ENCODE data around the gene SLC9C1. TPM values are rescaled to one million over a fixed set of nuclear protein-coding genes. Genes with fewer than 3 reads are reported as not detected.

SLC9C1 gene
- total RNA-seq (2021) (not detected in 2 replicates), Bru-seq, nascent RNA (not detected), BruChase-seq, experiment 1, labeled RNA remaining after a 2-hour chase (percentile 1 among the genes with signal in this experiment), BruChase-seq, experiment 2, labeled RNA remaining after a 6-hour chase (percentile 1 among the genes with signal in this experiment)
- long read RNA-seq = 0 reads

DNA sequence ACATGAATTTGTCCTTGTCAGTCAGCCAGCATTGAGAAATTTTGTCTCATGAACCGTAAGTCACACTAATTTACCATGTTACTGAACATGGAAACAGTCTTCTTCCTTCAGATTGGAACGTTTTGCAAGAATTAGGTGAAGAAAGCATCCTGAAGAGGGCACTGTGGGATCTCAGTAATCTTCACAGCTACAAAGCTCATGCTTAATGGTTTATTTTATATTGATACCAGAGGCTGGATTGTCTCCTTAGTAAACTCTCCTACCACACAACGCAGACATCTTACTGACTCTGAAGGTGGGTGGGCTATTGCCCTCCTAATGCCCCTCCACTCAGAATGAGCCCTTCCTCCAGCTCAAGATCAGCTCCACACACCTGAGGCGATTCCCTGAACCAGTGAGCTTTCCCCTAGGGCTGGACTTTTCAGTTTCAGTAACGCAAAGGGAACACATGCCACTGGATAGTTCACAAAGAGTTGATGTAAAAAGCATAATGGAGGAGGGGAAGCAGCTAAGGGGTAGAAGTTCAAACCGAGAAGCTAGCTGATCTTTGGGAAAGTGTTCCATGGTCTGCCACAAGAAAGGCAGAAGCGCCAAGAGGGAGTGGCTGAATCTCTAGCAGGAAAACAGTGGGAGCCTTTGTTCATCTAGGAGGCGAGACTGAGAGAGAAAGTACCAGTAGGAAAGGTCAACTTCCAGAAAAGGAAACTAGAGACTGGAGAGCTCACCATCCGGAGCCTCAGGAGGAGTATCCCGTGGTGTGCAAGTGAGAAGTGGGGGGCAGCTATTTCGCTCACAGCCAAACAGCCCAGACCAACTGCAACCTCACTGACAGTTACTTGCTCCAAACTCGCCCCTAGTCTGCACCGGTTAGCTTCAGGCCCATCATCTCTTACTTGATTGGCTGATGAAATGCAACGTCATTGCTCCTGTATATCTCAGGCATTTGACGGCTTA, at the start of gene SLC9C1:
Gene SLC9C1 (minus strand): TSS at position 849 of the 954 bp plus-strand sequence. CDS start 7,425 bp downstream, outside the sequence.
- Histone ChIP-seq H3K36me3 (ENCODE audit: insufficient read depth, low read length, poor library complexity, severe bottlenecking) (no peaks in the 10 kb centered on the region), H3K27ac (ENCODE audit: low read depth, low read length, poor library complexity, severe bottlenecking) (no peak within 1 kb of the TSS), H3K4me1 (ENCODE audit: insufficient read depth, low read length, poor library complexity, severe bottlenecking) (peaks cover 4% of the 10 kb centered on the region), H3K4me3 (ENCODE audit: low read depth, low read length, poor library complexity, severe bottlenecking) (peak within 1 kb of the TSS; percentile 12), H3K27me3 (replicated peaks; ENCODE audit: insufficient read depth, low read depth, low read length, poor library complexity) (no peaks in the 10 kb centered on the region), H3K9me3 (ENCODE audit: low read depth, low read length, poor library complexity, severe bottlenecking) (no peaks in the 10 kb centered on the region)
- peak; percentile 77 for DNase-seq (ENCODE audit: low spot score)
- TF ChIP-seq CTCF (conservative IDR thresholded peaks at IDR 0.05; ENCODE audit: low read depth, low read length) = peak; percentile 76
- no peak for TF ChIP-seq EZH2 (IDR thresholded peaks at IDR 0.05; ENCODE audit: borderline replicate concordance, low read depth, low read length, poor library complexity, severe bottlenecking)
- intact Hi-C loops (cut with micrococcal nuclease; ENCODE audit: unreplicated experiment) = loop anchor here (1.0 to 5.0 kb wide), 2 partner anchors 226 to 239 kb away; no protein-coding TSS in a partner anchor
- ChIA-PET POLR2A (ENCODE audit: low non-redundant PET) (interaction anchor here (0.5 kb wide), 1 partner anchor 194 kb away, joined by 3 read pairs; no protein-coding TSS in a partner anchor), CTCF (interaction anchor here (0.6 to 1.7 kb wide), 8 partner anchors 11 to 238 kb away, joined by 3 to 13 read pairs (median 5); no protein-coding TSS in a partner anchor)
- BruUV-seq (replicated peaks) = no TSS peak

DNA sequence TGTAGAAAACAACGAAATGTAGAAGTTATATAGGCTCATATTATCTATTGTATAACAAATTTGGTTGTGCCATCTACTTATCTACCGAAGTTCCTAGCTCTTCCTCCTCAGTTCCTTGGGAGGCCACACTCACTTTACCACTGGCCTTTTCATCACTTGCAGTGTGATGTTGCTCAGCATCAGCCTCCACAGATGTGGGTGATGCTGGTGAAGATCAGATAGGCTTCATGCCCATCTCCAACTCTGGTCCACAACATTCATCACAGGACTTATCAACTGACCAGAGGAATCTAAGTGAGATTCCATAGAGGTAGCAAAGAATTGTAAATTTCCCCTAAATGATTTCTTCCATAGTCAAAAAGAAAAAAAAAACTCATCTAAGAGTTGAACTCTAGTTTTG, 47.4 kb upstream of the SLC9C1 start:
- Histone ChIP-seq H3K9me3 (ENCODE audit: low read depth, low read length, poor library complexity, severe bottlenecking) (no peaks in the 10 kb centered on the region), H3K27me3 (replicated peaks; ENCODE audit: insufficient read depth, low read depth, low read length, poor library complexity) (peaks cover 18% of the 10 kb centered on the region), H3K27ac (ENCODE audit: low read depth, low read length, poor library complexity, severe bottlenecking) (no peak overlapping the region), H3K36me3 (ENCODE audit: insufficient read depth, low read length, poor library complexity, severe bottlenecking) (no peaks in the 10 kb centered on the region), H3K4me3 (ENCODE audit: low read depth, low read length, poor library complexity, severe bottlenecking) (no peak overlapping the region), H3K4me1 (ENCODE audit: insufficient read depth, low read length, poor library complexity, severe bottlenecking) (no peaks in the 10 kb centered on the region)
- POLR2A ChIA-PET (ENCODE audit: low non-redundant PET) = no interaction called here
- no TSS peak for BruUV-seq (replicated peaks)
- intact Hi-C loops (cut with micrococcal nuclease; ENCODE audit: unreplicated experiment) = no loop called here
- CTCF ChIA-PET = interaction anchor here (0.5 kb wide), 1 partner anchor 9 kb away, joined by 3 read pairs; no protein-coding TSS in a partner anchor
- no peak for TF ChIP-seq EZH2 (IDR thresholded peaks at IDR 0.05; ENCODE audit: borderline replicate concordance, low read depth, low read length, poor library complexity, severe bottlenecking)
- no peak for TF ChIP-seq CTCF (conservative IDR thresholded peaks at IDR 0.05; ENCODE audit: low read depth, low read length)
- DNase-seq (ENCODE audit: low spot score) = no peak

GRCh38 chr3:112339609-112340008, 45.6 kb upstream of the SLC9C1 start:
- Histone ChIP-seq H3K27me3 (replicated peaks; ENCODE audit: insufficient read depth, low read depth, low read length, poor library complexity) (peaks cover 35% of the 10 kb centered on the region), H3K4me3 (ENCODE audit: low read depth, low read length, poor library complexity, severe bottlenecking) (no peak overlapping the region), H3K4me1 (ENCODE audit: insufficient read depth, low read length, poor library complexity, severe bottlenecking) (no peaks in the 10 kb centered on the region), H3K27ac (ENCODE audit: low read depth, low read length, poor library complexity, severe bottlenecking) (no peak overlapping the region), H3K36me3 (ENCODE audit: insufficient read depth, low read length, poor library complexity, severe bottlenecking) (no peaks in the 10 kb centered on the region), H3K9me3 (ENCODE audit: low read depth, low read length, poor library complexity, severe bottlenecking) (no peaks in the 10 kb centered on the region)
- BruUV-seq (replicated peaks) = no TSS peak
- TF ChIP-seq CTCF (conservative IDR thresholded peaks at IDR 0.05; ENCODE audit: low read depth, low read length) = no peak
- ChIA-PET CTCF (no interaction called here), POLR2A (ENCODE audit: low non-redundant PET) (no interaction called here)
- intact Hi-C loops (cut with micrococcal nuclease; ENCODE audit: unreplicated experiment) = no loop called here
- DNase-seq (ENCODE audit: low spot score) = no peak

Data from A673 (cell line).